ENCODE data around the gene TELO2. TPM values are rescaled to one million over a fixed set of nuclear protein-coding genes. Genes with fewer than 3 reads are reported as not detected.
A peak's percentile ranks its signal among the peaks of the same experiment; 100 is the strongest.

Gene TELO2
- total and polyA plus RNA-seq, 4 donors, result 12.9 to 19.3 (median 16.2) TPM

DNA sequence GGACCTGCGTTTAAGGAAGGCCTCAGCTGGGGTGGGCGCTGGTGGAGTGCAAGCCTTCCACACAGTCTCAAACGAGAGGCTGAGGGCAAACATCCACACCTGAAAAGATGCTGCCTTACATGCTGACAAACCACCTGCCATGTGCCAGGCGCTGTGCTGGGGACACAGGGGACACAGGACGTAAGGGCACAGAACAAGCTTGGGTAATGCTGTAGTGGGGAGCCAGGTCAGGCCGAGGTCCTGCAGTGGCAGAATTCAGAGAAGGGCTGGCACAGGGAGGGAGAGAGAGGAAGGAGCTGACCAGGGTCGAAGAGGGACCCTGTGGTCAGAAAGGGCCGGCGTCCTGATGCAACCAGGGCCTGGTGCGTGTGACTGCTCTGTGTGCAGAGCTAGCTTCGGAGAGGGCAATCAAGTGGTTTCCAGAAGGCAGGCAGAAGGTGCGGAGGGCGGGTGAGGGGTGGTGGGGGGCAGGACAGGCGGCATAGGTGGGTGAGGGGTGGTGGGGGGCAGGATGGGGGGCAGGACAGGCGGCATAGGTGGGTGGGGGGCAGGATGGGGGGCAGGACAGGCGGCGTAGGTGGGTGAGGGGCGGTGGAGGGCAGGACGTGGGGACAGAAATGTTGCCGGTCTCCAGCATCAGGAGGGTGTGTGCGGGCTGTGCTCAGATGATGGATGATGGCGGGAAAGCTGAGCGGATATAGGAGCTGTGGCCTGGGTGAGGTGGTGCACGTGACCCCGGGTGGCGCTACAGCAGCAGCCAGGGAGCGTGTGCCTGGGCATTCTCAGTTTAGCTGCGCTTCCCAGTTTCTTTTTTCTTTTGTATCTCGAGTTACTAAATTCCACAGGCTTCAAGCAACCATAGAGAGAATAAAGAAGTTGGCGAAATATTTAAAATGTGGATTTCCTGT lies 18.8 kb downstream of the TELO2 start:
- peak overlapping the region in 1 of 2 donors; percentile 54 for H3K27ac ChIP-seq (ENCODE audit: low read depth in 1 of 2, low read length in 2 of 2)
- no peak for TF ChIP-seq HNF4A (conservative IDR thresholded peaks at IDR 0.05)
- no peak for TF ChIP-seq NR2F2 (IDR thresholded peaks at IDR 0.05)
- no peak for TF ChIP-seq YY1 (IDR thresholded peaks at IDR 0.05)
- TF ChIP-seq, protein P1, sequence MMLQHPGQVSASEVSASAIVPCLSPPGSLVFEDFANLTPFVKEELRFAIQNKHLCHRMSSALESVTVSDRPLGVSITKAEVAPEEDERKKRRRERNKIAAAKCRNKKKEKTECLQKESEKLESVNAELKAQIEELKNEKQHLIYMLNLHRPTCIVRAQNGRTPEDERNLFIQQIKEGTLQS (IDR thresholded peaks at IDR 0.05), result no peak
- no peak for TF ChIP-seq GABPA (IDR thresholded peaks at IDR 0.05 in 1 of 2, conservative IDR thresholded peaks at IDR 0.05 in 1 of 2)
- TF ChIP-seq, protein P2, sequence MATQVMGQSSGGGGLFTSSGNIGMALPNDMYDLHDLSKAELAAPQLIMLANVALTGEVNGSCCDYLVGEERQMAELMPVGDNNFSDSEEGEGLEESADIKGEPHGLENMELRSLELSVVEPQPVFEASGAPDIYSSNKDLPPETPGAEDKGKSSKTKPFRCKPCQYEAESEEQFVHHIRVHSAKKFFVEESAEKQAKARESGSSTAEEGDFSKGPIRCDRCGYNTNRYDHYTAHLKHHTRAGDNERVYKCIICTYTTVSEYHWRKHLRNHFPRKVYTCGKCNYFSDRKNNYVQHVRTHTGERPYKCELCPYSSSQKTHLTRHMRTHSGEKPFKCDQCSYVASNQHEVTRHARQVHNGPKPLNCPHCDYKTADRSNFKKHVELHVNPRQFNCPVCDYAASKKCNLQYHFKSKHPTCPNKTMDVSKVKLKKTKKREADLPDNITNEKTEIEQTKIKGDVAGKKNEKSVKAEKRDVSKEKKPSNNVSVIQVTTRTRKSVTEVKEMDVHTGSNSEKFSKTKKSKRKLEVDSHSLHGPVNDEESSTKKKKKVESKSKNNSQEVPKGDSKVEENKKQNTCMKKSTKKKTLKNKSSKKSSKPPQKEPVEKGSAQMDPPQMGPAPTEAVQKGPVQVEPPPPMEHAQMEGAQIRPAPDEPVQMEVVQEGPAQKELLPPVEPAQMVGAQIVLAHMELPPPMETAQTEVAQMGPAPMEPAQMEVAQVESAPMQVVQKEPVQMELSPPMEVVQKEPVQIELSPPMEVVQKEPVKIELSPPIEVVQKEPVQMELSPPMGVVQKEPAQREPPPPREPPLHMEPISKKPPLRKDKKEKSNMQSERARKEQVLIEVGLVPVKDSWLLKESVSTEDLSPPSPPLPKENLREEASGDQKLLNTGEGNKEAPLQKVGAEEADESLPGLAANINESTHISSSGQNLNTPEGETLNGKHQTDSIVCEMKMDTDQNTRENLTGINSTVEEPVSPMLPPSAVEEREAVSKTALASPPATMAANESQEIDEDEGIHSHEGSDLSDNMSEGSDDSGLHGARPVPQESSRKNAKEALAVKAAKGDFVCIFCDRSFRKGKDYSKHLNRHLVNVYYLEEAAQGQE (IDR thresholded peaks at IDR 0.05), result no peak
- no peak for TF ChIP-seq TAF1 (conservative IDR thresholded peaks at IDR 0.05)
- no peak for TF ChIP-seq RAD21 (IDR thresholded peaks at IDR 0.05)
- TF ChIP-seq SP1 (IDR thresholded peaks at IDR 0.05), result no peak
- TF ChIP-seq FOXA1 (IDR thresholded peaks at IDR 0.05), result no peak
- TF ChIP-seq, protein P3, sequence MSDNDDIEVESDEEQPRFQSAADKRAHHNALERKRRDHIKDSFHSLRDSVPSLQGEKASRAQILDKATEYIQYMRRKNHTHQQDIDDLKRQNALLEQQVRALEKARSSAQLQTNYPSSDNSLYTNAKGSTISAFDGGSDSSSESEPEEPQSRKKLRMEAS (IDR thresholded peaks at IDR 0.05), result no peak
- TF ChIP-seq, protein P4, sequence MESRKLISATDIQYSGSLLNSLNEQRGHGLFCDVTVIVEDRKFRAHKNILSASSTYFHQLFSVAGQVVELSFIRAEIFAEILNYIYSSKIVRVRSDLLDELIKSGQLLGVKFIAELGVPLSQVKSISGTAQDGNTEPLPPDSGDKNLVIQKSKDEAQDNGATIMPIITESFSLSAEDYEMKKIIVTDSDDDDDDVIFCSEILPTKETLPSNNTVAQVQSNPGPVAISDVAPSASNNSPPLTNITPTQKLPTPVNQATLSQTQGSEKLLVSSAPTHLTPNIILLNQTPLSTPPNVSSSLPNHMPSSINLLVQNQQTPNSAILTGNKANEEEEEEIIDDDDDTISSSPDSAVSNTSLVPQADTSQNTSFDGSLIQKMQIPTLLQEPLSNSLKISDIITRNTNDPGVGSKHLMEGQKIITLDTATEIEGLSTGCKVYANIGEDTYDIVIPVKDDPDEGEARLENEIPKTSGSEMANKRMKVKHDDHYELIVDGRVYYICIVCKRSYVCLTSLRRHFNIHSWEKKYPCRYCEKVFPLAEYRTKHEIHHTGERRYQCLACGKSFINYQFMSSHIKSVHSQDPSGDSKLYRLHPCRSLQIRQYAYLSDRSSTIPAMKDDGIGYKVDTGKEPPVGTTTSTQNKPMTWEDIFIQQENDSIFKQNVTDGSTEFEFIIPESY (IDR thresholded peaks at IDR 0.05), result no peak
- TF ChIP-seq RXRA (IDR thresholded peaks at IDR 0.05), result no peak
- no peak for TF ChIP-seq HNF4G (IDR thresholded peaks at IDR 0.05)
- TF ChIP-seq FOXA2 (IDR thresholded peaks at IDR 0.05), result no peak
- TF ChIP-seq, protein P5, sequence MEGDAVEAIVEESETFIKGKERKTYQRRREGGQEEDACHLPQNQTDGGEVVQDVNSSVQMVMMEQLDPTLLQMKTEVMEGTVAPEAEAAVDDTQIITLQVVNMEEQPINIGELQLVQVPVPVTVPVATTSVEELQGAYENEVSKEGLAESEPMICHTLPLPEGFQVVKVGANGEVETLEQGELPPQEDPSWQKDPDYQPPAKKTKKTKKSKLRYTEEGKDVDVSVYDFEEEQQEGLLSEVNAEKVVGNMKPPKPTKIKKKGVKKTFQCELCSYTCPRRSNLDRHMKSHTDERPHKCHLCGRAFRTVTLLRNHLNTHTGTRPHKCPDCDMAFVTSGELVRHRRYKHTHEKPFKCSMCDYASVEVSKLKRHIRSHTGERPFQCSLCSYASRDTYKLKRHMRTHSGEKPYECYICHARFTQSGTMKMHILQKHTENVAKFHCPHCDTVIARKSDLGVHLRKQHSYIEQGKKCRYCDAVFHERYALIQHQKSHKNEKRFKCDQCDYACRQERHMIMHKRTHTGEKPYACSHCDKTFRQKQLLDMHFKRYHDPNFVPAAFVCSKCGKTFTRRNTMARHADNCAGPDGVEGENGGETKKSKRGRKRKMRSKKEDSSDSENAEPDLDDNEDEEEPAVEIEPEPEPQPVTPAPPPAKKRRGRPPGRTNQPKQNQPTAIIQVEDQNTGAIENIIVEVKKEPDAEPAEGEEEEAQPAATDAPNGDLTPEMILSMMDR (IDR thresholded peaks at IDR 0.05; ENCODE audit: low read depth, low read length, missing input control), result no peak
- TF ChIP-seq JUND (IDR thresholded peaks at IDR 0.05), result no peak
- H3K27me3 ChIP-seq (ENCODE audit: control insufficient read depth in 4 of 4, insufficient read depth in 4 of 4, low read length in 3 of 4), result no peaks in the 10 kb centered on the region
- no peak overlapping the region for H3K9ac ChIP-seq (ENCODE audit: low read depth in 1 of 2, low read length in 2 of 2)
- peaks cover 0 to 3% (median 0%) of the 10 kb centered on the region in 4 donors for H3K9me3 ChIP-seq (ENCODE audit: control insufficient read depth in 4 of 4, low read length in 3 of 4)
- H3K4me3 ChIP-seq (ENCODE audit: low read depth in 1 of 3, low read length in 3 of 3), result no peak overlapping the region
- no peak for DNase-seq (ENCODE audit: low spot score)
- WGBS, result 84% methylated on average over 30 of the region's 30 CpGs
- H3K36me3 ChIP-seq (ENCODE audit: control insufficient read depth in 4 of 4, insufficient read depth in 3 of 4, low read depth in 1 of 4, low read length in 3 of 4), result peaks cover 0 to 15% (median 3%) of the 10 kb centered on the region in 4 donors
- peaks cover 0 to 4% (median under 1%) of the 10 kb centered on the region in 4 donors for H3K4me1 ChIP-seq (ENCODE audit: control insufficient read depth in 4 of 4, insufficient read depth in 4 of 4, low read length in 3 of 4)
